AG04449 (cell line): ENCODE results near the gene OR52E5.

Source experiments
- CTCF ChIA-PET: fragments of 350-600 bp; formaldehyde crosslinking; extraction: SDS; loops from one replicate; lab custom pipeline; 2021; ENCODE audit warnings: antibody characterized with exemption; lab: Yijun Ruan, JAX
- POLR2A ChIA-PET: fragments of 400-600, 350-600 bp; formaldehyde crosslinking; extraction: SDS; loops from one replicate; lab custom pipeline; 2020; ENCODE audit warnings: antibody characterized with exemption, inconsistent platforms; lab: Yijun Ruan, JAX
- DNase-seq: peaks from one replicate; pipeline ENCODE4 v3.0.0-alpha.2; 2010; ENCODE audit warnings: low read depth, low spot score
- H3K4me3 ChIP-seq: 2 replicates; pipeline ENCODE4 v1.5.1; 2011; ENCODE audit warnings: low read depth, mild to moderate bottlenecking, control low read depth, low read length
- CTCF ChIP-seq: IDR thresholded peaks from one replicate; pipeline ENCODE4 v1.5.1; 2011; ENCODE audit warnings: mild to moderate bottlenecking, moderate library complexity, low read length, control low read depth, inconsistent platforms; ENCODE audit not compliant: insufficient read depth; ENCODE audit errors: missing control alignments

OR52E5 gene

DNA sequence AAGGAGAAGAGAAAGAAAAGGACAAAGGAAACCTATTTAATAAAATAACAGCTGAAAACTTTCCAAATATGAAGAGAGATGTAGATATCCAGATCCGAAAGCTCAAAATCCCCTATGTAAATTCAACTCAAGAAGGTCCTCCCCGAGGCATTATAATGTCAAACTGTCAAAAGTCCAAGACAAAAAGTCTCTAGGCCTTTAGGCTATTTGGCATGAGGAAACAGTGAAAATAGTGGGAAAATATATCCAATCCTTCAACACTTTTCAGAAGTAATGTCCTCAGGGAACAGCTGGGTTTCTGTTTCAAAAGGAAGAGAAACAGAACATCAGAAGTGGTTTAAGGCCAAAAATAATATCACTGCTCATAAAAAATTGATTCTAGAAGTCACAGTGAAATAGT is 14.4 kb upstream of the OR52E5 start:
- no peak overlapping the region for H3K4me3 ChIP-seq
- ChIA-PET CTCF (no interaction called here), POLR2A (no interaction called here)
- TF ChIP-seq CTCF: no peak
- DNase-seq: no peak

DNA sequence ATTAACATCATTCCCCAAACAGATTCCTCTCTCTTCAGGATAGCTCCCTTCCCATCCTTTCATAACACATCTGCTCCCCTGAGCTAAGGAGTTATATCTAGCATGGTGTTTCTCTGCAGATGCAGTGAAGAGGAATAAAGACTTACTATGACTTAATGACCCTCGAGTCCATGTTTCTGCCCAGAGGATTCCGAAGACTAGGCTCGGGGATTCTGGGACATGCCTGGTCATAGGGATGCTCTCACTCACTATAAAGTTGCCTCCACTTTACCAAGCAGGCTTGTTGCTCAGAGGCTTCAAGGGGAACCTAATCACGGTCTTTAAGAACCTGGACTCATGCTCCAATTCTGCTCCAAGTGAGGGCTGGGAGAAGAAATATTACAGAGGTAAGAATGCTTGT is 12.7 kb upstream of the OR52E5 start, which contains the start of gene OR52E4:
OR52E4 (plus strand) TSS at position 301 of the 400 bp plus-strand sequence. CDS start 3,664 bp downstream, outside the sequence.
- POLR2A ChIA-PET: no interaction called here
- TF ChIP-seq CTCF: no peak
- CTCF ChIA-PET: no interaction called here
- DNase-seq: no peak
- H3K4me3 ChIP-seq: no peak within 1 kb of the TSS

GRCh38 chr11:5881756-5882155 is 11.3 kb upstream of the OR52E5 start:
- no peak overlapping the region for H3K4me3 ChIP-seq
- no peak for DNase-seq
- CTCF ChIA-PET: interaction anchor here (1.5 kb wide), 1 partner anchor 9 kb away, joined by 4 read pairs; no protein-coding TSS in a partner anchor
- POLR2A ChIA-PET: no interaction called here
- no peak for TF ChIP-seq CTCF

- TF ChIP-seq CTCF: no peak
- ChIA-PET CTCF (no interaction called here), POLR2A (no interaction called here)
- DNase-seq: no peak
- no peak overlapping the region for H3K4me3 ChIP-seq
These were observed 5.8 kb upstream of the OR52E5 start for GRCh38 chr11:5887172-5887571.

GRCh38 chr11:5887661-5888060 is 5.3 kb upstream of the OR52E5 start:
- POLR2A ChIA-PET: no interaction called here
- CTCF ChIA-PET: no interaction called here
- no peak for TF ChIP-seq CTCF
- no peak overlapping the region for H3K4me3 ChIP-seq
- no peak for DNase-seq

DNA sequence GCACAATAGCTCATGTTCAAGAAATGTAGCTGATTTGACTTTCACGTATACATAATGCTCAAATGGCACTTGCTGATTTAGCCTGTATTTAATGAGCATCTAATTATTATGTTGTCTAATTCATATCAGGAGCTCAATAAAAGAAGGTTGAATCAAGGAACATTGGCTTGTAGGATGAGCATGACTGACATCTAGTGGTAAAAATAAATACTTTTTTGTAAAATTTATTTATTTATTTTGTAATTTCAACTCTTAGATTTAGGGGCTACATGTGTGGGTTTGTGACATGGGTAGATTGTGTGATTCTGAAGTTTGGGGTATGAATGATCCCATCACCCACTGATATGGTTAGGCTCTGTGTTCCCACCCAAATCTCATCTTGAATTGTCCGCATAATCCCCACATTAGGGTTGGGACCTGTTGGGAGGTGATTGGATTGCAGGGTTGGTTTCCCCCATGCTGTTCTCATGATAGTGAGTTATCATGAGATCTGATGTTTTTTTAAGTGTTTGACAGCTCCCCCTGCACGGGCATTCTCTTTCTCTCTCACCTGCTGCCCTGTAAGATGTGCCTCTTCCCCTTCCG is 1.7 kb upstream of the OR52E5 start:
- CTCF ChIA-PET: interaction anchor here (0.8 to 1.7 kb wide), 9 partner anchors 9 to 1704 kb away, joined by 3 to 10 read pairs (median 3); no protein-coding TSS in a partner anchor

More for the DNA sequence above, 1.7 kb upstream of the OR52E5 start:
- H3K4me3 ChIP-seq: no peak overlapping the region
- no peak for TF ChIP-seq CTCF
- DNase-seq: no peak
- POLR2A ChIA-PET: no interaction called here
